ENCODE data around the gene PGR.

GRCh38 chr11:101129203-101129943 lies at the start of gene PGR:
- no peak for TF ChIP-seq CTCF (IDR thresholded peaks at IDR 0.05; ENCODE audit: insufficient read depth, low read depth, low read length)
- peak; percentile 13 for TF ChIP-seq EZH2 (IDR thresholded peaks at IDR 0.05; ENCODE audit: insufficient read depth, low read length)
